HEK293 (cell line): ENCODE results near the gene TSPO2.

Source experiments
- FEZF1 ChIP-seq: fragments of 450-650 bp; formaldehyde crosslinking; IDR thresholded peaks from 2 replicates; pipeline ENCODE4 v1.5.1; 2016; ENCODE audit warnings: missing biosample characterization, missing genetic modification characterization
- KLF10 ChIP-seq: fragments of 450-650 bp; IDR thresholded peaks from 2 replicates; pipeline ENCODE4 v1.5.1; 2018; ENCODE audit warnings: missing biosample characterization, mild to moderate bottlenecking, missing genetic modification characterization
- KLF7 ChIP-seq: fragments of 450-650 bp; formaldehyde crosslinking; IDR thresholded peaks from 2 replicates; pipeline ENCODE4 v1.5.1; 2016; ENCODE audit warnings: missing biosample characterization, missing genetic modification characterization, borderline replicate concordance
- REPIN1 ChIP-seq: fragments of 450-650 bp; formaldehyde crosslinking; IDR thresholded peaks from 2 replicates; pipeline ENCODE4 v1.5.1; 2017; ENCODE audit warnings: missing biosample characterization, missing genetic modification characterization, low read depth
- REST ChIP-seq: fragments of 450-650 bp; formaldehyde crosslinking; IDR thresholded peaks from 2 replicates; pipeline ENCODE4 v1.5.1; 2016; ENCODE audit warnings: missing biosample characterization, missing genetic modification characterization
- SETDB1 ChIP-seq: IDR thresholded peaks from one replicate; pipeline ENCODE4 v1.6.1; 2017; ENCODE audit warnings: mild to moderate bottlenecking, low read length, moderate library complexity, mixed read lengths; ENCODE audit not compliant: insufficient read length
- TSHZ1 ChIP-seq: fragments of 450-650 bp; formaldehyde crosslinking; IDR thresholded peaks from 2 replicates; pipeline ENCODE4 v1.5.1; 2016; ENCODE audit warnings: missing biosample characterization, missing genetic modification characterization, borderline replicate concordance
- ZBTB21 ChIP-seq: fragments of 450-650 bp; formaldehyde crosslinking; IDR thresholded peaks from 2 replicates; pipeline ENCODE4 v1.5.1; 2017; ENCODE audit warnings: missing biosample characterization, missing genetic modification characterization
- ZBTB44 ChIP-seq: fragments of 450-650 bp; IDR thresholded peaks from 2 replicates; pipeline ENCODE4 v1.5.1; 2018; ENCODE audit warnings: missing biosample characterization, mild to moderate bottlenecking, missing genetic modification characterization
- ZBTB49 ChIP-seq: fragments of 450-650 bp; formaldehyde crosslinking; IDR thresholded peaks from 2 replicates; pipeline ENCODE4 v1.5.1; 2016; ENCODE audit warnings: missing biosample characterization, missing genetic modification characterization, low read depth
- ZNF155 ChIP-seq: fragments of 450-650 bp; formaldehyde crosslinking; IDR thresholded peaks from 2 replicates; pipeline ENCODE4 v1.5.1; 2016; ENCODE audit warnings: missing biosample characterization, missing genetic modification characterization
- ZNF266 ChIP-seq: fragments of 450-650 bp; formaldehyde crosslinking; IDR thresholded peaks from 2 replicates; pipeline ENCODE4 v1.5.1; 2016; ENCODE audit warnings: missing biosample characterization, missing genetic modification characterization, low read depth
- ZNF280C ChIP-seq: fragments of 450-650 bp; formaldehyde crosslinking; IDR thresholded peaks from 2 replicates; pipeline ENCODE4 v1.5.1; 2016; ENCODE audit warnings: missing biosample characterization, missing genetic modification characterization
- ZNF561 ChIP-seq: fragments of 450-650 bp; IDR thresholded peaks from 2 replicates; pipeline ENCODE4 v1.5.1; 2018; ENCODE audit warnings: missing biosample characterization, missing genetic modification characterization, borderline replicate concordance
- ZNF654 ChIP-seq: fragments of 450-650 bp; formaldehyde crosslinking; IDR thresholded peaks from 2 replicates; pipeline ENCODE4 v1.5.1; 2016; ENCODE audit warnings: low read depth, missing biosample characterization, missing genetic modification characterization
- ZNF664 ChIP-seq: fragments of 450-650 bp; formaldehyde crosslinking; IDR thresholded peaks from 2 replicates; pipeline ENCODE4 v1.5.1; 2016; ENCODE audit warnings: missing biosample characterization, missing genetic modification characterization
- ZNF768 ChIP-seq: fragments of 450-650 bp; formaldehyde crosslinking; IDR thresholded peaks from 2 replicates; pipeline ENCODE4 v1.5.1; 2018; ENCODE audit warnings: missing biosample characterization, mild to moderate bottlenecking, missing genetic modification characterization
- ZNF791 ChIP-seq: fragments of 450-650 bp; formaldehyde crosslinking; IDR thresholded peaks from 2 replicates; pipeline ENCODE4 v1.5.1; 2016; ENCODE audit warnings: missing biosample characterization, missing genetic modification characterization
- TF ChIP-seq, protein P1 (sequence below): fragments of 450-650 bp; formaldehyde crosslinking; IDR thresholded peaks from 2 replicates; pipeline ENCODE4 v1.5.1; 2017; ENCODE audit warnings: missing biosample characterization, missing genetic modification characterization
- TF ChIP-seq, protein P2 (sequence below): fragments of 450-650 bp; formaldehyde crosslinking; IDR thresholded peaks from 2 replicates; pipeline ENCODE4 v1.5.1; 2016; ENCODE audit warnings: missing biosample characterization, missing genetic modification characterization, low read depth
- TF ChIP-seq, protein P3 (sequence below): fragments of 450-650 bp; formaldehyde crosslinking; IDR thresholded peaks from 2 replicates; pipeline ENCODE4 v1.5.1; 2016; ENCODE audit warnings: missing biosample characterization, missing genetic modification characterization, borderline replicate concordance

Gene TSPO2

DNA sequence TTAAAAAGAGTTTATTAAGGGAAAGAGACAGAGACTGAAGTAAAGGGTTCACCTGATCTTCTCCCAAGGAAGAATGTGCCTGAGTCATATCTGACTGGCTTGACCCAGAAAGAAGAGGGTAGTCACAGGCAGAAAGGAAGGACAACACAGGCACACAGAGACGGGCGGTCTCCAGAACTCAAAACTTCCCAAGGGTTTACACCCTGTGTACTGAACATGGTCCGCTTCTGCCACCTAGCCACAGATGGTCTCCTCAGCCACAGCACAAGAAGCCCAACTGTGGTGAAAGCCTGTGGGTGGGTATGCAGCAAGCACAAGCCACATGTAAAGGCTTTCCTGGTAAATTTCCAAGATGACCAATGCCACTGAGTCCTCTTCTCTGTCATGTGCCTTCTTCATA, 20.4 kb upstream of the TSPO2 start (continued):
- TF ChIP-seq ZBTB49 (tag by site-specific recombination) (no peak), KLF7 (tag by site-specific recombination) (no peak), ZNF155 (tag by site-specific recombination) (no peak), ZBTB44 (tag by site-specific recombination) (no peak), ZNF280C (tag by site-specific recombination) (no peak), ZNF791 (no peak), SETDB1 (no peak), TSHZ1 (no peak), ZNF654 (tag by site-specific recombination) (peak; percentile 68), ZBTB21 (tag by site-specific recombination) (no peak), KLF10 (tag by site-specific recombination) (no peak), FEZF1 (tag by site-specific recombination) (no peak), ZNF664 (tag by site-specific recombination) (no peak), ZNF561 (tag by site-specific recombination) (no peak), REST (no peak), REPIN1 (no peak), ZNF768 (tag by site-specific recombination) (no peak), ZNF266 (no peak)
- TF ChIP-seq, protein P1, sequence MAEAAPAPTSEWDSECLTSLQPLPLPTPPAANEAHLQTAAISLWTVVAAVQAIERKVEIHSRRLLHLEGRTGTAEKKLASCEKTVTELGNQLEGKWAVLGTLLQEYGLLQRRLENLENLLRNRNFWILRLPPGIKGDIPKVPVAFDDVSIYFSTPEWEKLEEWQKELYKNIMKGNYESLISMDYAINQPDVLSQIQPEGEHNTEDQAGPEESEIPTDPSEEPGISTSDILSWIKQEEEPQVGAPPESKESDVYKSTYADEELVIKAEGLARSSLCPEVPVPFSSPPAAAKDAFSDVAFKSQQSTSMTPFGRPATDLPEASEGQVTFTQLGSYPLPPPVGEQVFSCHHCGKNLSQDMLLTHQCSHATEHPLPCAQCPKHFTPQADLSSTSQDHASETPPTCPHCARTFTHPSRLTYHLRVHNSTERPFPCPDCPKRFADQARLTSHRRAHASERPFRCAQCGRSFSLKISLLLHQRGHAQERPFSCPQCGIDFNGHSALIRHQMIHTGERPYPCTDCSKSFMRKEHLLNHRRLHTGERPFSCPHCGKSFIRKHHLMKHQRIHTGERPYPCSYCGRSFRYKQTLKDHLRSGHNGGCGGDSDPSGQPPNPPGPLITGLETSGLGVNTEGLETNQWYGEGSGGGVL (tag by site-specific recombination): no peak
- TF ChIP-seq, protein P2, sequence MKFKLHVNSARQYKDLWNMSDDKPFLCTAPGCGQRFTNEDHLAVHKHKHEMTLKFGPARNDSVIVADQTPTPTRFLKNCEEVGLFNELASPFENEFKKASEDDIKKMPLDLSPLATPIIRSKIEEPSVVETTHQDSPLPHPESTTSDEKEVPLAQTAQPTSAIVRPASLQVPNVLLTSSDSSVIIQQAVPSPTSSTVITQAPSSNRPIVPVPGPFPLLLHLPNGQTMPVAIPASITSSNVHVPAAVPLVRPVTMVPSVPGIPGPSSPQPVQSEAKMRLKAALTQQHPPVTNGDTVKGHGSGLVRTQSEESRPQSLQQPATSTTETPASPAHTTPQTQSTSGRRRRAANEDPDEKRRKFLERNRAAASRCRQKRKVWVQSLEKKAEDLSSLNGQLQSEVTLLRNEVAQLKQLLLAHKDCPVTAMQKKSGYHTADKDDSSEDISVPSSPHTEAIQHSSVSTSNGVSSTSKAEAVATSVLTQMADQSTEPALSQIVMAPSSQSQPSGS (tag by site-specific recombination): no peak
- TF ChIP-seq, protein P3, sequence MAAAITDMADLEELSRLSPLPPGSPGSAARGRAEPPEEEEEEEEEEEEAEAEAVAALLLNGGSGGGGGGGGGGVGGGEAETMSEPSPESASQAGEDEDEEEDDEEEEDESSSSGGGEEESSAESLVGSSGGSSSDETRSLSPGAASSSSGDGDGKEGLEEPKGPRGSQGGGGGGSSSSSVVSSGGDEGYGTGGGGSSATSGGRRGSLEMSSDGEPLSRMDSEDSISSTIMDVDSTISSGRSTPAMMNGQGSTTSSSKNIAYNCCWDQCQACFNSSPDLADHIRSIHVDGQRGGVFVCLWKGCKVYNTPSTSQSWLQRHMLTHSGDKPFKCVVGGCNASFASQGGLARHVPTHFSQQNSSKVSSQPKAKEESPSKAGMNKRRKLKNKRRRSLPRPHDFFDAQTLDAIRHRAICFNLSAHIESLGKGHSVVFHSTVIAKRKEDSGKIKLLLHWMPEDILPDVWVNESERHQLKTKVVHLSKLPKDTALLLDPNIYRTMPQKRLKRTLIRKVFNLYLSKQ (tag by site-specific recombination): no peak
